WTC11 (cell line): Measurements from ENCODE around the gene RAB6A. TPM values are rescaled to one million over a fixed set of nuclear protein-coding genes. Genes with fewer than 3 reads are reported as not detected.

Experiments used
- ATAC-seq: fragments of 200-7000 bp; cut with Tn5 transposase; 2 replicates; pipeline ENCODE4 v1.10.0; 2021; ENCODE audit warnings: mild to moderate bottlenecking, moderate library complexity
- CTCF ChIA-PET: fragments of 300-600 bp; sonication (Branson Sonifier 250); formaldehyde crosslinking; loops from one replicate; lab custom pipeline; 2021; ENCODE audit warnings: antibody characterized with exemption; lab: Charles Lee
- POLR2A ChIA-PET: fragments of 350-600 bp; sonication (Branson Sonifier 250); formaldehyde crosslinking; loops from one replicate; lab custom pipeline; 2021; ENCODE audit warnings: antibody characterized with exemption; lab: Charles Lee
- DNase-seq: peaks from one replicate; pipeline ENCODE4 v3.0.0; 2021; ENCODE audit warnings: low spot score
- H3K27ac Mint-ChIP-seq: 2 replicates; pipeline ENCODE4 v1.8.0; 2021; ENCODE audit warnings: mixed read lengths
- H3K27me3 Mint-ChIP-seq: 2 replicates; pipeline ENCODE4 v1.8.0; 2021; ENCODE audit warnings: low read depth, mild to moderate bottlenecking, moderate library complexity, mixed read lengths
- H3K36me3 Mint-ChIP-seq: 2 replicates; pipeline ENCODE4 v1.8.0; 2021; ENCODE audit warnings: mixed read lengths
- H3K4me1 Mint-ChIP-seq: 2 replicates; pipeline ENCODE4 v1.8.0; 2022; ENCODE audit warnings: mixed read lengths
- H3K4me3 Mint-ChIP-seq: 2 replicates; pipeline ENCODE4 v1.8.0; 2021; ENCODE audit warnings: mild to moderate bottlenecking, moderate library complexity, mixed read lengths
- H3K9me3 Mint-ChIP-seq: 2 replicates; pipeline ENCODE4 v1.8.0; 2021; ENCODE audit warnings: mixed read lengths
- ATF1 ChIP-seq: sonication (generic); formaldehyde crosslinking; IDR thresholded peaks from 2 replicates; pipeline ENCODE4 v1.8.1; 2023; ENCODE audit warnings: mild to moderate bottlenecking, moderate library complexity, missing genetic modification reagents
- EMX1 ChIP-seq: fragments of 250-450 bp; sonication (Bioruptor Pico); IDR thresholded peaks from 2 replicates; pipeline ENCODE4 v1.8.0; 2021; ENCODE audit warnings: mild to moderate bottlenecking
- ESRRA ChIP-seq: sonication (generic); formaldehyde crosslinking; IDR thresholded peaks from 2 replicates; pipeline ENCODE4 v1.8.1; 2022; ENCODE audit warnings: mild to moderate bottlenecking, missing genetic modification reagents, borderline replicate concordance
- FOXK1 ChIP-seq: sonication (generic); formaldehyde crosslinking; IDR thresholded peaks from 2 replicates; pipeline ENCODE4 v1.8.0; 2022; ENCODE audit warnings: mild to moderate bottlenecking, moderate library complexity, missing genetic modification reagents
- GABPB1 ChIP-seq: sonication (generic); formaldehyde crosslinking; IDR thresholded peaks from 2 replicates; pipeline ENCODE4 v1.8.1; 2023; ENCODE audit warnings: mild to moderate bottlenecking, missing genetic modification reagents
- GTF2I ChIP-seq: fragments of 250-450 bp; sonication (Bioruptor Pico); conservative IDR thresholded peaks from 2 replicates; pipeline ENCODE4 v1.4.0; 2021; ENCODE audit warnings: mild to moderate bottlenecking
- IRF2 ChIP-seq: sonication (generic); formaldehyde crosslinking; IDR thresholded peaks from 2 replicates; pipeline ENCODE4 v1.8.0; 2022; ENCODE audit warnings: low read depth, missing genetic modification reagents, borderline replicate concordance
- KAT7 ChIP-seq: sonication (generic); formaldehyde crosslinking; IDR thresholded peaks from 2 replicates; pipeline ENCODE4 v1.8.1; 2023; ENCODE audit warnings: missing genetic modification reagents, mild to moderate bottlenecking, borderline replicate concordance
- MXD4 ChIP-seq: fragments of 250-450 bp; sonication (Bioruptor Pico); IDR thresholded peaks from 2 replicates; pipeline ENCODE4 v1.8.0; 2021; ENCODE audit warnings: mild to moderate bottlenecking, moderate library complexity, borderline replicate concordance
- MYBL2 ChIP-seq: sonication (generic); formaldehyde crosslinking; IDR thresholded peaks from 2 replicates; pipeline ENCODE4 v1.8.1; 2023; ENCODE audit warnings: mild to moderate bottlenecking, moderate library complexity, missing genetic modification reagents
- NR3C1 ChIP-seq: sonication (generic); formaldehyde crosslinking; conservative IDR thresholded peaks from 2 replicates; pipeline ENCODE4 v1.8.1; 2023; ENCODE audit warnings: low read depth, mild to moderate bottlenecking, missing genetic modification reagents
- OVOL2 ChIP-seq: fragments of 250-450 bp; sonication (Bioruptor Pico); IDR thresholded peaks from 2 replicates; pipeline ENCODE4 v1.9.0; 2021; ENCODE audit warnings: mild to moderate bottlenecking, borderline replicate concordance
- PRRX2 ChIP-seq: fragments of 250-450 bp; sonication (Bioruptor Pico); IDR thresholded peaks from 2 replicates; pipeline ENCODE4 v1.8.0; 2021; ENCODE audit warnings: mild to moderate bottlenecking
- SP1 ChIP-seq: sonication (generic); formaldehyde crosslinking; conservative IDR thresholded peaks from 2 replicates; pipeline ENCODE4 v1.8.1; 2022; ENCODE audit warnings: missing genetic modification reagents
- TEAD1 ChIP-seq: sonication (generic); formaldehyde crosslinking; IDR thresholded peaks from 2 replicates; pipeline ENCODE4 v1.8.0; 2022; ENCODE audit warnings: mild to moderate bottlenecking, missing genetic modification reagents
- ZNF219 ChIP-seq: sonication (generic); formaldehyde crosslinking; IDR thresholded peaks from 2 replicates; pipeline ENCODE4 v1.8.0; 2023; ENCODE audit warnings: missing genetic modification reagents, mild to moderate bottlenecking, borderline replicate concordance
- ZNF263 ChIP-seq: sonication (generic); formaldehyde crosslinking; IDR thresholded peaks from 2 replicates; pipeline ENCODE4 v1.8.1; 2022; ENCODE audit warnings: low read depth, mild to moderate bottlenecking, moderate library complexity, missing genetic modification reagents
- ZNF396 ChIP-seq: fragments of 250-450 bp; sonication (Bioruptor Pico); IDR thresholded peaks from 2 replicates; pipeline ENCODE4 v1.8.0; 2021; ENCODE audit warnings: mild to moderate bottlenecking, moderate library complexity, borderline replicate concordance
- ZNF423 ChIP-seq: fragments of 250-450 bp; sonication (Bioruptor Pico); IDR thresholded peaks from 2 replicates; pipeline ENCODE4 v2.1.2; 2022; ENCODE audit warnings: mild to moderate bottlenecking, moderate library complexity
- total RNA-seq: library from RNA; stranded (reverse); gene quantifications from 3 replicates; pipeline ENCODE4 v1.2.3, GENCODE V29; 2021
- TF ChIP-seq, protein P1 (sequence below): fragments of 250-450 bp; sonication (Bioruptor Pico); IDR thresholded peaks from 2 replicates; pipeline ENCODE4 v1.9.0; 2021; ENCODE audit warnings: mild to moderate bottlenecking
- TF ChIP-seq, protein P2 (sequence below): fragments of 200-600 bp; IDR thresholded peaks from 2 replicates; pipeline ENCODE4 v1.8.0; 2022; ENCODE audit warnings: antibody characterized with exemption
- TF ChIP-seq, protein P3 (sequence below): sonication (generic); formaldehyde crosslinking; IDR thresholded peaks from 2 replicates; pipeline ENCODE4 v1.8.0; 2022; ENCODE audit warnings: missing genetic modification reagents
- TF ChIP-seq, protein P4 (sequence below): sonication (generic); formaldehyde crosslinking; IDR thresholded peaks from 2 replicates; pipeline ENCODE4 v1.8.1; 2022; ENCODE audit warnings: mild to moderate bottlenecking, moderate library complexity, missing genetic modification reagents

The RAB6A gene
- total RNA-seq, 1 experiment from 2014 or later, result 107 TPM

- Mint-ChIP-seq H3K9me3 (no peaks in the 10 kb centered on the region), H3K36me3 (peaks cover 5% of the 10 kb centered on the region; the same call in 1 of the 2 replicates), H3K4me1 (peaks cover 2% of the 10 kb centered on the region), H3K4me3 (no peak overlapping the region), H3K27me3 (no peaks in the 10 kb centered on the region), H3K27ac (no peak overlapping the region)
- peak; percentile 38; the same call in 1 of the 2 replicates for ATAC-seq
- POLR2A ChIA-PET, result interaction anchor here (0.6 kb wide), 1 partner anchor 407 kb away, joined by 3 read pairs; no protein-coding TSS in a partner anchor
- TF ChIP-seq NR3C1 (CRISPR knock-in tag) (no peak), IRF2 (CRISPR knock-in tag) (no peak), MXD4 (CRISPR knock-in tag) (no peak), GABPB1 (CRISPR knock-in tag) (no peak), TEAD1 (CRISPR knock-in tag) (no peak), ZNF263 (CRISPR knock-in tag) (no peak), ZNF423 (no peak), GTF2I (no peak), ZNF219 (no peak), PRRX2 (CRISPR knock-in tag) (no peak), ZNF396 (CRISPR knock-in tag) (no peak), ESRRA (CRISPR knock-in tag) (no peak), MYBL2 (CRISPR knock-in tag) (no peak)
- TF ChIP-seq, protein P1, sequence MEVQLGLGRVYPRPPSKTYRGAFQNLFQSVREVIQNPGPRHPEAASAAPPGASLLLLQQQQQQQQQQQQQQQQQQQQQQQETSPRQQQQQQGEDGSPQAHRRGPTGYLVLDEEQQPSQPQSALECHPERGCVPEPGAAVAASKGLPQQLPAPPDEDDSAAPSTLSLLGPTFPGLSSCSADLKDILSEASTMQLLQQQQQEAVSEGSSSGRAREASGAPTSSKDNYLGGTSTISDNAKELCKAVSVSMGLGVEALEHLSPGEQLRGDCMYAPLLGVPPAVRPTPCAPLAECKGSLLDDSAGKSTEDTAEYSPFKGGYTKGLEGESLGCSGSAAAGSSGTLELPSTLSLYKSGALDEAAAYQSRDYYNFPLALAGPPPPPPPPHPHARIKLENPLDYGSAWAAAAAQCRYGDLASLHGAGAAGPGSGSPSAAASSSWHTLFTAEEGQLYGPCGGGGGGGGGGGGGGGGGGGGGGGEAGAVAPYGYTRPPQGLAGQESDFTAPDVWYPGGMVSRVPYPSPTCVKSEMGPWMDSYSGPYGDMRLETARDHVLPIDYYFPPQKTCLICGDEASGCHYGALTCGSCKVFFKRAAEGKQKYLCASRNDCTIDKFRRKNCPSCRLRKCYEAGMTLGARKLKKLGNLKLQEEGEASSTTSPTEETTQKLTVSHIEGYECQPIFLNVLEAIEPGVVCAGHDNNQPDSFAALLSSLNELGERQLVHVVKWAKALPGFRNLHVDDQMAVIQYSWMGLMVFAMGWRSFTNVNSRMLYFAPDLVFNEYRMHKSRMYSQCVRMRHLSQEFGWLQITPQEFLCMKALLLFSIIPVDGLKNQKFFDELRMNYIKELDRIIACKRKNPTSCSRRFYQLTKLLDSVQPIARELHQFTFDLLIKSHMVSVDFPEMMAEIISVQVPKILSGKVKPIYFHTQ (CRISPR knock-in tag), result no peak
- CTCF ChIA-PET, result interaction anchor here (1.0 to 3.0 kb wide), 3 partner anchors 11 to 260 kb away, joined by 4 to 14 read pairs (median 5); no protein-coding TSS in a partner anchor
- DNase-seq, result no peak
These were observed 89.2 kb downstream of the RAB6A start for GRCh38 chr11:73671701-73672100.

DNA sequence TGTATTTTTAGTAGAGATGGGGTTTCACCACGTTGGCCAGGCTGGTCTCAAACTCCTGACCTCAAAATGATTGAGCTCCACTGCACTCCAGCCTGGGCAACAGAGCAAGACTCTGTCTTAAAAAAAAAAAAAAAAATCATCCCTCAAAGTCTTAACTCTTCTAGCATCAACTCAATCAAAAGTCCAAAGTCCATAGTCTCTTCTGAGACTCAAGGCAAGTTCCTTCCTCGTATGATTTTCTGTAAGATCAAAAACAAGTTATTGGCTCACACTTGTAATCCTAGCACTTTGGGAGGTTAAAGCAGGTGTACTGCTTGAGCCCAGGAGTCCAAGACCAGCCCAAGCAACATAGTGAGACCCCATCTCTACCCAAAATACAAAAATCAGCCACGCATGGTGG lies 90.1 kb downstream of the RAB6A start:
- Mint-ChIP-seq H3K36me3 (peaks cover 3% of the 10 kb centered on the region; the same call in 1 of the 2 replicates), H3K27me3 (no peaks in the 10 kb centered on the region), H3K27ac (no peak overlapping the region), H3K9me3 (no peaks in the 10 kb centered on the region), H3K4me3 (no peak overlapping the region), H3K4me1 (no peaks in the 10 kb centered on the region)
- no peak for DNase-seq
- POLR2A ChIA-PET, result no interaction called here
- TF ChIP-seq, protein P2, sequence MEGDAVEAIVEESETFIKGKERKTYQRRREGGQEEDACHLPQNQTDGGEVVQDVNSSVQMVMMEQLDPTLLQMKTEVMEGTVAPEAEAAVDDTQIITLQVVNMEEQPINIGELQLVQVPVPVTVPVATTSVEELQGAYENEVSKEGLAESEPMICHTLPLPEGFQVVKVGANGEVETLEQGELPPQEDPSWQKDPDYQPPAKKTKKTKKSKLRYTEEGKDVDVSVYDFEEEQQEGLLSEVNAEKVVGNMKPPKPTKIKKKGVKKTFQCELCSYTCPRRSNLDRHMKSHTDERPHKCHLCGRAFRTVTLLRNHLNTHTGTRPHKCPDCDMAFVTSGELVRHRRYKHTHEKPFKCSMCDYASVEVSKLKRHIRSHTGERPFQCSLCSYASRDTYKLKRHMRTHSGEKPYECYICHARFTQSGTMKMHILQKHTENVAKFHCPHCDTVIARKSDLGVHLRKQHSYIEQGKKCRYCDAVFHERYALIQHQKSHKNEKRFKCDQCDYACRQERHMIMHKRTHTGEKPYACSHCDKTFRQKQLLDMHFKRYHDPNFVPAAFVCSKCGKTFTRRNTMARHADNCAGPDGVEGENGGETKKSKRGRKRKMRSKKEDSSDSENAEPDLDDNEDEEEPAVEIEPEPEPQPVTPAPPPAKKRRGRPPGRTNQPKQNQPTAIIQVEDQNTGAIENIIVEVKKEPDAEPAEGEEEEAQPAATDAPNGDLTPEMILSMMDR, result no peak
- no peak for TF ChIP-seq ATF1 (CRISPR knock-in tag)
- no peak for TF ChIP-seq EMX1 (CRISPR knock-in tag)
- no peak for TF ChIP-seq KAT7 (CRISPR knock-in tag)
- no peak for TF ChIP-seq OVOL2 (CRISPR knock-in tag)
- no peak for TF ChIP-seq MYBL2 (CRISPR knock-in tag)
- no peak for TF ChIP-seq PRRX2 (CRISPR knock-in tag)
- TF ChIP-seq, protein P3, sequence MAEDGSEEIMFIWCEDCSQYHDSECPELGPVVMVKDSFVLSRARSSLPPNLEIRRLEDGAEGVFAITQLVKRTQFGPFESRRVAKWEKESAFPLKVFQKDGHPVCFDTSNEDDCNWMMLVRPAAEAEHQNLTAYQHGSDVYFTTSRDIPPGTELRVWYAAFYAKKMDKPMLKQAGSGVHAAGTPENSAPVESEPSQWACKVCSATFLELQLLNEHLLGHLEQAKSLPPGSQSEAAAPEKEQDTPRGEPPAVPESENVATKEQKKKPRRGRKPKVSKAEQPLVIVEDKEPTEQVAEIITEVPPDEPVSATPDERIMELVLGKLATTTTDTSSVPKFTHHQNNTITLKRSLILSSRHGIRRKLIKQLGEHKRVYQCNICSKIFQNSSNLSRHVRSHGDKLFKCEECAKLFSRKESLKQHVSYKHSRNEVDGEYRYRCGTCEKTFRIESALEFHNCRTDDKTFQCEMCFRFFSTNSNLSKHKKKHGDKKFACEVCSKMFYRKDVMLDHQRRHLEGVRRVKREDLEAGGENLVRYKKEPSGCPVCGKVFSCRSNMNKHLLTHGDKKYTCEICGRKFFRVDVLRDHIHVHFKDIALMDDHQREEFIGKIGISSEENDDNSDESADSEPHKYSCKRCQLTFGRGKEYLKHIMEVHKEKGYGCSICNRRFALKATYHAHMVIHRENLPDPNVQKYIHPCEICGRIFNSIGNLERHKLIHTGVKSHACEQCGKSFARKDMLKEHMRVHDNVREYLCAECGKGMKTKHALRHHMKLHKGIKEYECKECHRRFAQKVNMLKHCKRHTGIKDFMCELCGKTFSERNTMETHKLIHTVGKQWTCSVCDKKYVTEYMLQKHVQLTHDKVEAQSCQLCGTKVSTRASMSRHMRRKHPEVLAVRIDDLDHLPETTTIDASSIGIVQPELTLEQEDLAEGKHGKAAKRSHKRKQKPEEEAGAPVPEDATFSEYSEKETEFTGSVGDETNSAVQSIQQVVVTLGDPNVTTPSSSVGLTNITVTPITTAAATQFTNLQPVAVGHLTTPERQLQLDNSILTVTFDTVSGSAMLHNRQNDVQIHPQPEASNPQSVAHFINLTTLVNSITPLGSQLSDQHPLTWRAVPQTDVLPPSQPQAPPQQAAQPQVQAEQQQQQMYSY (CRISPR knock-in tag), result no peak
- TF ChIP-seq, protein P4, sequence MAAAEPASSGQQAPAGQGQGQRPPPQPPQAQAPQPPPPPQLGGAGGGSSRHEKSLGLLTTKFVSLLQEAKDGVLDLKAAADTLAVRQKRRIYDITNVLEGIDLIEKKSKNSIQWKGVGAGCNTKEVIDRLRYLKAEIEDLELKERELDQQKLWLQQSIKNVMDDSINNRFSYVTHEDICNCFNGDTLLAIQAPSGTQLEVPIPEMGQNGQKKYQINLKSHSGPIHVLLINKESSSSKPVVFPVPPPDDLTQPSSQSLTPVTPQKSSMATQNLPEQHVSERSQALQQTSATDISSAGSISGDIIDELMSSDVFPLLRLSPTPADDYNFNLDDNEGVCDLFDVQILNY, result no peak
- TF ChIP-seq FOXK1 (CRISPR knock-in tag), result no peak
- TF ChIP-seq SP1, result no peak
- no peak for TF ChIP-seq ZNF396 (CRISPR knock-in tag)
- TF ChIP-seq ZNF423, result no peak
- no peak for ATAC-seq
- CTCF ChIA-PET, result interaction anchor here (1.4 to 3.0 kb wide), 2 partner anchors 10 to 261 kb away, joined by 4 to 14 read pairs; no protein-coding TSS in a partner anchor
